IPS-15b (cell line): ENCODE results near the gene TELO2.

Experiments
- H3K27me3 ChIP-seq: one replicate; pipeline ENCODE4 v1.6.1; 2013; ENCODE audit warnings: low read length; ENCODE audit not compliant: control insufficient read depth, insufficient read depth
- H3K36me3 ChIP-seq: one replicate; pipeline ENCODE4 v1.6.1; 2013; ENCODE audit warnings: low read length; ENCODE audit not compliant: control insufficient read depth, insufficient read depth
- H3K4me1 ChIP-seq: one replicate; pipeline ENCODE4 v1.6.1; 2013; ENCODE audit warnings: mild to moderate bottlenecking, low read length; ENCODE audit not compliant: control insufficient read depth, insufficient read depth
- H3K4me3 ChIP-seq: one replicate; pipeline ENCODE4 v1.5.1; 2013; ENCODE audit warnings: low read depth, low read length
- H3K9ac ChIP-seq: one replicate; pipeline ENCODE4 v1.6.1; 2013; ENCODE audit warnings: low read depth, mild to moderate bottlenecking, low read length
- H3K9me3 ChIP-seq: one replicate; pipeline ENCODE4 v1.6.1; 2013; ENCODE audit warnings: mild to moderate bottlenecking, low read length; ENCODE audit not compliant: control insufficient read depth, insufficient read depth

TELO2 gene

DNA sequence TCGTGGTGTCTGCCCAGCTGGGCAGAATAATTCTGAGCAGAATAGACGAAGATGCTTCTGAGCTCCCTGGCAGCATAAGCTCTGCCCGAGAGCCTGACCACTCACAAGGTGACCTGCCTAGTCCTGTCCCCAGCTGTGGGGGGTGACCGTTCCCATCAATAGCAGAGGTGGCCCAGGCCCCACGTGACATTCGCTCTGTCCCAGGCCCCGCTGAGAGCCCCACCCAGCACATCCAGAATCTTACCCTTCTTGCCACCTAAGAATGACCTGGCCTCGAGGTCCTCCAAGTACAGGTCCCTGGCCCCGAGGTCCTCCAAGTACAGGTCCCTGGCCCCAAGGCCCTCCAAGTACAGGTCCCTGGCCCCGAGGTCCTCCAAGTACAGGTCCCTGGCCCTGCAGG is 39.6 kb downstream of the TELO2 start:
- Histone ChIP-seq H3K4me1 (no peaks in the 10 kb centered on the region), H3K4me3 (no peak overlapping the region), H3K27me3 (no peaks in the 10 kb centered on the region), H3K9ac (no peak overlapping the region), H3K9me3 (no peaks in the 10 kb centered on the region), H3K36me3 (peaks cover 5% of the 10 kb centered on the region)

DNA sequence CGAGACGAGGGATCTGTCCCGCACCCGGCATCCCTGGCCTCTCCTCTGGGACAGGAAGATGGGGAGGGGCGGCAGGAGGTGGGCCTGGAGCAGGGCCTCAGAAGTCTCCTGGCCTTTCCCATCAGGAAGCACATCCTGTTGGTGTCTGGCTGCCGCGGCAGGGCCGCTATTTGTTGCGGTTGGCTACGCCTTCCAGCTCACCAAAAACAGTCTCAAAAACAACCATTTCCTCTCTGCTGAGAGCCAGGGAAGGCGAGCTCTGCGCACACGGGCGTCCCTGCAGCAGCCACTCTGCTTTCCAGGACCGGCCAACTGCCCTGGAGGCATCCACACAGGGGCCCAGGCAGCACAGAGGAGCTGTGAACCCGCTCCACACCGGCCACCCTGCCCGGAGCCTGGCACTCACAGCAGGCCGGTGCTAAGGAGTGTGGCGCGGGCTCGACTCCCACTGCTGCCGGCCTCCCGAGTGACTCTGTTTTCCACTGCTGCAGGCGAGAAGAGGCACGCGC is 40.3 kb downstream of the TELO2 start, which contains the start of gene TMEM204:
TSS of gene TMEM204 (plus strand) at position 224 of the 509 bp plus-strand sequence. CDS start 610 bp downstream, outside the sequence.
- H3K27me3 ChIP-seq, result no peaks in the 10 kb centered on the region
- H3K4me3 ChIP-seq, result no peak within 1 kb of the TSS
- peaks cover 7% of the 10 kb centered on the region for H3K36me3 ChIP-seq
- no peaks in the 10 kb centered on the region for H3K4me1 ChIP-seq
- no peak within 1 kb of the TSS for H3K9ac ChIP-seq
- no peaks in the 10 kb centered on the region for H3K9me3 ChIP-seq

DNA sequence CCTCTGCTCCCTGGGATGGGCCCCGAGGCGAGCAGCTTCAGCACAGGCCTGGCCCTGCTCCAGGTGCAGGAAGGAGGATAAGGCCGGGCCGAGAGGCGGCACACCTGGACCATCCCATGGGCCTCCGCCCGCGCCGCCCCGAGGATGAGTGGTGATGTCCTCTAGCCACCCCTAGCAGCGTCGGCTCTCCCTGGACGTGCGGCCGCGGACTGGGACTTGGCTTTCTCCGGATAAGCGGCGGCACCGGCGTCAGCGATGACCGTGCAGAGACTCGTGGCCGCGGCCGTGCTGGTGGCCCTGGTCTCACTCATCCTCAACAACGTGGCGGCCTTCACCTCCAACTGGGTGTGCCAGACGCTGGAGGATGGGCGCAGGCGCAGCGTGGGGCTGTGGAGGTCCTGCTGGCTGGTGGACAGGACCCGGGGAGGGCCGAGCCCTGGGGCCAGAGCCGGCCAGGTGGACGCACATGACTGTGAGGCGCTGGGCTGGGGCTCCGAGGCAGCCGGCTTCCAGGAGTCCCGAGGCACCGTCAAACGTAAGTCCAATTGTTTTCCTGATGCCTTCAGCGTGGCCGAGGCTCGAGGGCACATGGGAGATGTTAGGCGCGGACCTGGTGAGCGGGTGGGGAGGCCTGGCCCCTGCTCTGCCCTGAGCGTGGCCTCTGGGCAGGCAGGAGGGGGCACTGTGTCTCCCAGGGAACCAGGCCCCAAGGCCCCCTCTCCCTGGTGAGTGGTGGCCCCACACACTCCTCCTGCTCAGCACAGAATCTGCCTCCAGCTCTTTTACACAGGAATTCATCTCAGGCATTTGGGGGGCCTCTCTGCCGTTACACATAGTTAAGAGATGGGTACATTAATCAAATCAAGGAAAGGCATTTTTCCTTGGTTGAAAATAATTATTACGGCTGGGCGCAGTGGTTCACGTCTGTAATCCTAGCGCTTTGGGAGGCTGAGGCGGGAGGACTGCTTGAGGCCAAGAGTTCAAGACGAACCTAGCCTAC is 41.2 kb downstream of the TELO2 start:
- Histone ChIP-seq H3K36me3 (peaks cover 7% of the 10 kb centered on the region), H3K4me3 (no peak overlapping the region), H3K9ac (no peak overlapping the region), H3K27me3 (no peaks in the 10 kb centered on the region), H3K9me3 (no peaks in the 10 kb centered on the region), H3K4me1 (no peaks in the 10 kb centered on the region)

DNA sequence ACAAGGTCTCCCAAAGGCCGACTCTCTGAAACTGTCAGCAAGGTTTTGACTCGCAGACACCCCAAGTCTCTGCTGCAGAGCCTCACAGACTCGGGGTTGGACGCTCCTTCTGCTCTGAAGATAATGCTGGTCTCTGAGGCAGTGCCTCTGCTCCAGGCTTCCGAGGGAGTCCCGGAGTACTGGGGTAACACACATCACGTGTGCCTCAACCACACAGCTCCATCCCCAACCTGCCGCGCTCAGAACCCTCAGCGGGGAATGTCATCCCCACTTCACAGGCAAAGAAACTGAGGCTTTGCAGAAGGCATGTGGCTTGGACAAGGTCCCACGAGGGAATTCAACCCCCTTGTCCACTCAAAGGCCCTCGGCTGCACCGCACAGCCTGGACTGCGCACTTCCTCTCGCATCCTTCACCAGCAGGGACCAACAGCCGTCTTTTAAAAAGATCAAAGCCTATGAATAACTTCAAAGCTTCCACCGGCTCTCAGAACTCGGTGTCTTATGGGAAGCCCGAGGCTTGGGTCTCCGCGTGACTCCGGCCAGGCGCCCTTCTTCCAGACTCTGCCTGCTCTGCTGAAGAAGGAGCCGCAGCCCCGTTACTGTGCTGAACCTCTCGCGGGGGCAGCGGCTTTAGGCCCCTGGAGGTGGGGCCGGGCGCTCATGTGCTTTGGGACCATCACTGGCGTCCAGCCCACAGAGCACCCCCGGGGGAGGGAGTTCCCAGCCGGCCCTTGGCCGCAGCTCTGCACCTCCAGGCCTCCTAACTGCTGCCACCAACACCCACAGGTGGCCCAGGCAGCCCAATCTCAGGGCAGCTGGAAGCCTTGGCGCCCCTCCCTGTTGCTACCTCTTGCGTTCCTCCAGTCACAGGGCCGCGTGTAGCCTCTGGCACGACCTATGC is 42.5 kb downstream of the TELO2 start:
- Histone ChIP-seq H3K9ac (no peak overlapping the region), H3K4me3 (no peak overlapping the region), H3K4me1 (no peaks in the 10 kb centered on the region), H3K9me3 (no peaks in the 10 kb centered on the region), H3K27me3 (no peaks in the 10 kb centered on the region), H3K36me3 (peaks cover 7% of the 10 kb centered on the region)

DNA sequence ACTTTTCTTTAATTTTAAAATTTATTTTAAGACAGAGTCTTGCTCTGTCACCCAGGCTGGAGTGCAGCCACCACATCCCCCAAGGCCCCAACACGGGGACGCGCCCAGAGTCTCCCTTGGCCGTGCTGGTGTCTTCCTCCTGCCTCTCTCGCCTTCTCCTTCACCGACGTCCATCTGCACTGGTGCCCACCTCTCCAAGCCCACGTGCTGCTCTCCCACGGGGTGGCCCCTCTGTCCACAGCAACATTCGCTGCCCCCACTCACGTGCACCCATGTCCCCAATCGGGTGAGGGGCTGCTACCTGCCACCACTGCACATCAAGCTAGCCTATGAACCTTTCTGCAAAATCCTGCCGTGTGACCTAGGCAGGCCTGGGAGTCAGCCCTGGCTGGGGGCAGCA is 43.4 kb downstream of the TELO2 start:
- Histone ChIP-seq H3K4me3 (no peak overlapping the region), H3K27me3 (no peaks in the 10 kb centered on the region), H3K4me1 (no peaks in the 10 kb centered on the region), H3K36me3 (peaks cover 7% of the 10 kb centered on the region), H3K9me3 (no peaks in the 10 kb centered on the region), H3K9ac (no peak overlapping the region)

DNA sequence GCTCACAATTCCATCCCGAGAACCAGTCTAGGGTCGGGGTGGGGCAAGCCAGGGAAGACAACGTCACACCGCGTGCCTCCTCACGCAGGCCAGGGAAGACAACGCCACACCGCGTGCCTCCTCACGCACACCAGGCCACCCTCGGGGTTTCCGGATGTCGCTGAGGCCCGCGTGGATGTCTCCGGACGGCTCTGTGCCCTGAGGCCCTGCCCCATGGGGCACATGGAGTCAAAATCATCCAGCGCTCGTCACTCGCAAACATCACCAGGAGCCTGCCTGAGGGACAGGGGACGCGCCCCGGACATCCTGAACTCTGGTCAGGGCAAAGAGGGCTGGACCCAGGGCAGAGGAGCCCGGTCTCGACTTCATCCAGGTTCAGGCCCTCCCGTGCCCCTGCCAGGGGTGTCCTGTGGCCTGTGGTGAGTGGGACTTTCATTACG is 44.0 kb downstream of the TELO2 start:
- H3K9me3 ChIP-seq, result no peaks in the 10 kb centered on the region
- H3K27me3 ChIP-seq, result no peaks in the 10 kb centered on the region
- H3K36me3 ChIP-seq, result peaks cover 7% of the 10 kb centered on the region
- no peak overlapping the region for H3K9ac ChIP-seq
- H3K4me3 ChIP-seq, result no peak overlapping the region
- H3K4me1 ChIP-seq, result no peaks in the 10 kb centered on the region

DNA sequence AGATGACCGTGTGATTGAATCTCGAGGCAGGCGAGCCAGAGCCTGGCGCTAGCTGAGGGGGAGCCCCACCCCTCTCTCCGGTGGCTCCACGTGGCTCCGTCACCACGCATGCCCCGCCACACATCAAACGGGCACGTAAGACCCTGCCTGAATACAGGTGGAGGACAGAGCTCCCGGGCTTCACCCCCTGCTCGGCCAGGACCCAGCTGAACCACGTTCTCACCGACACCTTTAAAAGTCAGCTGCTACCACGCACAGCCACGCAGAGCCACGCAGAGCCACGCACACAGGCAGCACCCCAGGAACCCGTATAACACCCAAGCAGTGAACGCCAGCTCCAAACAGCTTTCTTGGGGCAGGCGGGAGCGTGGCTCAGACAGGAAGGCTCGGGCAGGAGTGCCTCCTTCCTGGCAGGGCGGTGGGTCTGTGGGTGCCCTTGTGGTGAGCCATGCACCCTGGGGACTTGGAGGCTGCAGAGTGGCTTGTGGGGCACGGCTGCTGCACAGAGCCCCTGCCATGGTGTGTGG is 44.7 kb downstream of the TELO2 start:
- Histone ChIP-seq H3K9ac (no peak overlapping the region), H3K4me1 (no peaks in the 10 kb centered on the region), H3K9me3 (no peaks in the 10 kb centered on the region), H3K4me3 (no peak overlapping the region), H3K27me3 (no peaks in the 10 kb centered on the region), H3K36me3 (peaks cover 10% of the 10 kb centered on the region)

DNA sequence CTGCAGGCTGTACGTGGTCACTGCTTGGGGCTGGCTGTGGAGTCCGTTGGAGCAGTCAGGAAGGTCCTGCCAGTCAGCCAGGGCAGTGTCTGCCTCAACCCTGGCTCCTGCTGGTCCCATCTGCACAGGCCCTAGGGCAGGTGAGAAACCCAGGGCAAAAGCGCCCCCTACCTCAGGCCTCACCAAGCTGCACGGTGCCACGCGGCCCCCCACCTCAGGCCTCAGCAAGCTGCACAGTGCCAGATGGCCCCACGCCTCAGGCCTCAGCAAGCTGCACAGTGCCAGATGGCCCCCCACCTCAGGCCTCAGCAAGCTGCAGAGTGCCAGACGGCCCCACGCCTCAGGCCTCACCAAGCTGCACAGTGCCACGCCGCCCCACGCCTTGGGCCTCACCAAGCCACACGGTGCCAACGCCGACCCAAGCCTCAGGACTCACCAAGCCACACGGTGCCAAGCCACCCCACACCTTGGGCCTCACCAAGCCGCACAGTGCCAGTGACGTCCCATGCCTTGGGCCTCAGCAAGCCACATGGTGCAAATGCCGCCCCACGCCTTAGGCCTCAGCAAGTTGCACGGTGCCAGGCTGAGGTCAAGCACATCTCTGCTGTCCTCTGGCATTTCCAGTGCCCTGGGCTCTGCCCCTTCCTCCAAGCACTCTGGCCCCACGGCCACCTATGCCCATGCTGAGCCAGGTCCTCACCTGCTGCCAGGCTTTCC is 45.8 kb downstream of the TELO2 start:
- H3K9me3 ChIP-seq, result no peaks in the 10 kb centered on the region
- no peaks in the 10 kb centered on the region for H3K27me3 ChIP-seq
- H3K4me3 ChIP-seq, result no peak overlapping the region
- no peaks in the 10 kb centered on the region for H3K4me1 ChIP-seq
- no peak overlapping the region for H3K9ac ChIP-seq
- H3K36me3 ChIP-seq, result peaks cover 10% of the 10 kb centered on the region

DNA sequence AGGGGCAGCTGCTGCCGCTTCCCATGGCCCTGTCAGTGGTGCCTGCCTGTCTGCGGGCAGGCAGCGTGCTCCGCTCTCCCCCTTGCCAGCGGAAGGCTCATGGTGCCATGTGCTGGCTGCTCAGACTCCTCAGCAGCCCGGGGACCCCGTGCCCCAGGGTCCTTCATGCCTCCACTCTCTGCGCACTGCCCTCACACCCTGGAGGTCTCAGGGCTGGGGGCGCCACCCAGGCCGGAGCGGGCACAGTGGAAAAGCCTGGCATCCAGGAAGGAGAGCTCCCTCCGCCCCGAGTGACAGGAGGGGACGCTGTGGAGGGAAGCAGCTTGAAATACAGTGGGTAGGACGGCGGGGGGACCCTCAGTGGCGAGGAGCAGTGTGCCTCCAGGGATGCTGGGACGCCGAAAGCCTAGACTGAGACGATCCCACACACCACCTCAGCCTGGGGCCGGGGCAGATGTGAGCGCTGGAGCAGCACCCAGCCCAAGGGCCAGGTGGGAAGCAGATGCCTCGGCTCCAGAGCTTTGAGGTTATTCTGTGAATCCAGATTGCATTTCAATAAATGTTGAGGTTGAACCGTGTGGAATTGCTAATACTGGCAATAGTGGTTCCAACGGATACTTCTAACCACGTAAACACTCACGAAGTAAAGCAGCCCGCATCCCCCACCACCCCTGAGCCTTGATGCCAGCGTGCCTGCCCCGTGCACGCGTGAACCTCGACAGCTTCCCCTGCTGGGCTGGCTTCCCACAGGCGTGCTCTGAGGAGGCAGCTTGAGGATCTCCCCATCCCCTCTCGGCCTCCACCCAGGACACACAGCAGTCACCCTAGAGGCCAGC is 46.8 kb downstream of the TELO2 start:
- Histone ChIP-seq H3K9me3 (no peaks in the 10 kb centered on the region), H3K4me1 (no peaks in the 10 kb centered on the region), H3K4me3 (no peak overlapping the region), H3K36me3 (peaks cover 10% of the 10 kb centered on the region), H3K27me3 (no peaks in the 10 kb centered on the region), H3K9ac (no peak overlapping the region)

DNA sequence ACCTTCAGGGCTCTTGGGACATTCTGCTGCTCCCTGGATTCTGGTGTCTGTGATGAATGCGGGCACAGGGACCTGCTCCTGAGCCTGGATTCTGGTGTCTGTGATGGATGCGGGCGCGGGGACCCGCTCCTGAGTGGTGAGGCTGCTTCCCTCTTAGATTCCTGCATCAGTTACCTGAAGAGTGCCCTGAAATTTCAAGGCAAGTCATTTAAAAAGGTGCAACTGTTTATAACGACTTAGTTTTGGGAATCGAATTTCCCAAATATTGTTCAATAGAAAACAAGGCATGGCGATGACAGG is 47.3 kb downstream of the TELO2 start:
- Histone ChIP-seq H3K27me3 (no peaks in the 10 kb centered on the region), H3K9ac (no peak overlapping the region), H3K4me3 (no peak overlapping the region), H3K4me1 (no peaks in the 10 kb centered on the region), H3K9me3 (no peaks in the 10 kb centered on the region), H3K36me3 (peaks cover 10% of the 10 kb centered on the region)
